NCI-H748 (cell line): ENCODE measurements around the gene RBBP8NL.

Source experiments
- DNase-seq: peaks from one replicate; lab custom pipeline; 2025; ENCODE audit not compliant: unreplicated experiment; lab: John Stamatoyannopoulos, UW

The RBBP8NL gene

DNA sequence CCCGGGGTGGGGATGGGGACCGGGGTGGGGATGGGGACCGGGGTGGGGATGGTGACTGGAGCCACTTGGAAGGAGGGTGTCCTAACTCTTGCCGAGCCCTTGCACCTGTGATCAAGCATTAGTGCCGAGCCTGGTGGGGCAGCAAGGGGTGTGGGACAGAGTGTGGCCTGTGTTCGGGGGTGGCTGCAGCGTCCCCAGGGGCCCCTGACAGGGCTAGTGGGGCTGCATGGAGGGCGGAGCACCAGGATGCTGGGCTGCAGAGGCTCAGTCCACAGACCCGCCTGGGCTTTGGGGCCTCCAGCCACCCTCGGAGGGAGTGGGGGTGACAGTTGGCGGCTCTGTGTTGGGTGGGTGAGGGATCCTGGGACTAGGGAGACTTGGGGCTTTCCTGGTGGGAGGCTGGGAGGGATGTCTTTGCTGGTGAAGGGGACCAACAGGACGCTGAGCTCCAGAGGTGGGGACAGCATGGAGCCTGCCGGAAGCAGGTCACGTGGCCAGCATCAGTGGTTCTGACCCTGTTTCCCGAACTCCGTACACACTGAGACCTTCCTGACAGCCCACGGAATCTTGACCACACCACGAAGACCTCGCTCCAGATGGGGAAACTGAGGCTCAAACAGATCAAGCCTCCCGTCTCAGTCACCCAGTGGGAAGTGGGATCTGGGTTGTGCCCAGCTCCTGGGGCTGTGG is 4.6 kb downstream of the RBBP8NL start:
- DNase-seq, result no peak

DNA sequence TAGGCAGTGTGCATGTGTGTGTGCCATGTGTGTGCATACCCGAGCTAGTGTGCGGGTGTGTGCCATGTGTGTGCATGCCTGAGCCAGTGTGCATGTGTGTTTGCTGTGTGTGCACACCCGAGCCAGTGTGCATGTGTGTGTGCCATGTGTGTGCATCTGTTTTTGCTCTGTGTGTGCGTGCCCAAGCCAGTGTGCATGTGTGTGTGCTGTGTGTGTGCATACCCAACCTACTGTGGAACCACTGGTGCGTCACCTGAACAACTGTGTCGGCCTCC is 5.7 kb downstream of the RBBP8NL start:
- no peak for DNase-seq

DNA sequence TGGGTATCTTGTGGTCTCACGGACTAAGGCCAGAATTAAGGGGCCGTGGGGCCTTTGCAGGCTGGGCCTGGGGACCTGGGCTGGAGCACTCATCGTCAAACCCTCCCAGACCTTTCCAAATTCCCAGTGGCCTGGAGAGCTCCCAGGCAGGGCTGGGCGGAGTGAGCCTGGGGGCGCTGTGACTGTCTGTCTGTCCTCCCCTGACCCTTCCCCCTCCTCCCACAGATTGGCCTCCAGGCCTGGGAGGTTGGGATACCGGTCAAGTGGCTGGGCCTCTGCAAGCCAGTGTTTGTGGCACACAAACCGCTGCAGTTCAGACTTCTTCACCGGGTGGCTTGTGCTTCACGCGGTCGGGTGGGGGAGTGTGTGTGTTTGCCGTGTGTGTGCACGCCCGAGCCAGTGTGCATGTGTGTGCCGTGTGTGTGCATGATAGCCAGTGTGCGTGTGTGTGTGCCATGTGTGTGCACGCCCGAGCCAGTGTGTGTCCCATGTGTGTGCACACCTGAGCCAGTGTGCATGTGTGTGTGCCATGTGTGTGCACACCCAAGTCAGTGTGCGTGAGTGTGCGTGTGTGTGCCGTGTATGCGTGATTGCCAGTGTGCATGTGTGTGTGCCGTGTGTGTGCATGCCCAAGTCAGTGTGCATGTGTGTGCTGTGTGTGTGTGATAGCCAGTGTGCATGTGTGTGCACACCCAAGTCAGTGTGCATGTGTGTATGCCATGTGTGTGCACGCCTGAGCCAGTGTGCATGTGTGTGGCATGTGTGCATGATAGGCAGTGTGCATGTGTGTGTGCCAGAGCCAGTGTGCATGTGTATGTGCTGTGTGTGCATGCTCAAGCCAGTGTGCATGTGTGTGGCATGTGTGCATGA is 6.3 kb downstream of the RBBP8NL start:
- no peak for DNase-seq

DNA sequence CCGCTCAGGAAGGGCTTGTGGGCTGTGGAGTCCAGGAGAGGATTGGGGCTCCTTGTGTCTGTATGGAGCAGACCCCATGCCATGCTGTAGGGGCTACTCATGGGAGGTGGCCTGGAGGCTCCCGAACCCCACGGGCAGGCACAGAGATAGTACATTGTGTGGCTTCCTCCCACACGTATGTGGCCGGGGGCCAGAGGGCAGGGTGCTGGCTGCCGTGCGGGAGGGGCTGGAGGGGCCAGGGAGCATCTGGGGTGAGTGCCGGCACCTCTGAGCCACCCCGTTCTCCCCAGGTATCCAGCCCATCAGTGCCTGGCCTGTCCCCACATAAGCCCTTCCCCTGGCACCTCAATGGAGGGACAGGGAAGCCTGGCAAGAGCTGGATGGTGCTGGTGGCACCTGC is 7.6 kb downstream of the RBBP8NL start:
- DNase-seq, result no peak

DNA sequence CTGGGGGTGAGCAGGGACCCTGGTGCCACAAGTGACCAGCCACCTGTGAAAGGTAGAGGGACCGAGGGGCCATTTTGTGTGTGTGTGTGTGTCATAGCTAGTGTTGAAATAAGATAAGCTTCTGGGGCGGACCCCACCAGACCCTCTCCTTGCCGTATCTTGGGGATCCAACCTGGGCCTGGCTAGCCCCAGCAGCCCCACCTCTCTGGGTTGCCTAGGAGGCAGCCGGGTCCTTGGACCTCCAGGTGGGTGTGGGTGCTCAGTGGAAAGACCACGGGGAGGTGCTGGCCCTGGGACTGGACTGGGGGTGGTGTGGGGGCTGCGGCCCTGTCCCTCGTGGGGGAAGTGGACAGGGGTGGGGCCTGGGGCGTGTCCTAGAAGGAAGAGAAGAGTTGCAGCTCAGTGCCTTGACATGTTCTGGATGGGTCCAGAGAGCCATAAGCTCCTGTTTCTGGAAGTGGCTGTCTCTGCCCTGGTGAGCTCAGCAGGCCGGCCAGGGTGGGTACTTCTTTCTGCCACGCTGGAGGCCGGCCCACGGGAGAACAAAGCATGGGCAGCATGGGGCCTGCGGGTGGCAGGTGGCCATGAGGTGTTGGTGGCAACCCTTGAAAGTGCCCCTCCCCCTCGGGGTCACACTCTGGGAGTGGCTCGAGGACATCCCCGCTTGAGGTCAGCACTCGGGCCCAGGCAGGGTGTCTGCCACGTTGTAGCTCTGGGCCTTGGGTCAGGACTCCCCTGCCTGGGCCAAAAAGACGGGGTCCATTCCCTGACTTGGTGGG is 8.4 kb downstream of the RBBP8NL start:
- no peak for DNase-seq

DNA sequence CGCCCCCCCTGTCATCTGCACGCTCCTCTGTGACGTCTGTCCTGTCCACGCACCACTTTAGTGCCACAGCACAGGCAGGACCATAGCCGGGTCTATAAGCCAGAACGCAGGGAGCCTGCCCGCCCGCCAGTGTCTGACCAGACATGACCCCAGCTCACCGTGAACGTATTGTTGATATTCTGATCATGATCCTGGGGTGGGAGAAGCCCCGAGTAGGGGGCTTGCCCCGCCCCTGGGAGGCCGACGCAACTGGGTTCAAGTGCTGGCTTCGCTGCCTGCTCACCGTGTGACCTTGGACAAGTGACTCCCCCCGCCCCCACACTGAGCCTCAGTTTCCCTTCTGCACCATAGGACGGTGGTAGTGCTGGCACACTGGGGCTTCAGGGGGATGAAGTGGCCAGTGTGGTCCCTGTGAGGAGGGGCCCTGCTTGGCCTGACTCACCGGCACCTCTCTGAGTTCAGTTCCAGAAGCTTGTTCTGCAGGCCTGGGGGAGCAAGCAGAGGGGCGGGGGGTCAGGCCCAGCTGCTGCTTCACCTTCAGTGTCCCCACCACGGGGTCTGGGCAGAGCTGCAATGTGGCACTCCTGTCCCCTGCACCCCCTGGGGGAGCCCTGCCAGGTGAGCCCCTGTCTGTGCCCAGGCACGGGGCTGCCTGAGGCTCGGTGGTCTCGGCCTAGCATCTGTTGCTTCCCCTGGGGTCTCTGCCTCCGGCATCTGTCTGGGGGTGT is 9.2 kb downstream of the RBBP8NL start:
- no peak for DNase-seq

DNA sequence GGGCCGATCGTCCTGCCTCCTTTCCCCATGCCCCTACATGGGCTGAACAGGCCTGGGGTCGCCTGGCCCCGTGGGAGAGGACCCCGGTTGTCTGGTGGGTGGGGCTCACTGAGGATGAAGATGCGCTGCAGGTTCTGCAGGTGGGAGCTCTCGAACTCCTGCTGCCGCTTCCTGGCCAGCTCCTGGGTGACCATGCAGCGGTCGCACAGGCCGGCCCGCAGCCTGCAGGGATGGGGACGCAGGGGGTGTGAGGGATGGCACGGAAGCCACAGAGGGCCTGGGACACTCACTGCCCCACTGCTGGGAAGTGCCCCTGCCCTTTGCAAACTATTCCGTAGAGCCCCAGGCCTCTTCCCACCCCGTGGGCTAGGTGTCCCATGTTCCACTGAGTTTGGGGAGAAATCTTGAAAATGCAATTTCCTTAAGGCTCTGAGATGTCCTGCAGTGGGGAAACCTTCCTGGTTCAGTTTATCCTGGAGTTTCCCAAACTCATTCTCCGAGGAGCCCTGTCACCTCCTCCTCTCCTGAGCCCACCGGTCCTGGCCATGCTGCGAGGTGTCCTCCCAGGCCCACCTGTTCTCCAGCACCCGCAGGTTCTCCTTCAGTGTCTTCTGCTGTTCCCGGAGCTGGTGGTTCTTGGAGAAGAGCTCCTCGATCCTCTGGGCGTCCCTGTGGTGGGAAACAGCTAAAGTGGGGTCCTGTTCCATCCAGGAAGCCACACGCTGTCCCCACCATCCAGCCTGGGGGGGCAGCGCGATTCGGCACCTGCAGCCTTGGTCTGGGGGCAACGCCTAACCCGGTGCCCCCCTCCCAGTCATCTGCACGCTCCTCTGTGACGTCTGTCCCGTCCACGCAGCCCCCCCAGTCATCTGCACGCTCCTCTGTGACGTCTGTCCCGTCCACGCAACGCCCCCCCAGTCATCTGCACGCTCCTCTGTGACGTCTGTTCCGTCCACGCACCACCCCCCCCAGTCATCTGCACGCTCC is 10.4 kb downstream of the RBBP8NL start:
- DNase-seq, result no peak

DNA sequence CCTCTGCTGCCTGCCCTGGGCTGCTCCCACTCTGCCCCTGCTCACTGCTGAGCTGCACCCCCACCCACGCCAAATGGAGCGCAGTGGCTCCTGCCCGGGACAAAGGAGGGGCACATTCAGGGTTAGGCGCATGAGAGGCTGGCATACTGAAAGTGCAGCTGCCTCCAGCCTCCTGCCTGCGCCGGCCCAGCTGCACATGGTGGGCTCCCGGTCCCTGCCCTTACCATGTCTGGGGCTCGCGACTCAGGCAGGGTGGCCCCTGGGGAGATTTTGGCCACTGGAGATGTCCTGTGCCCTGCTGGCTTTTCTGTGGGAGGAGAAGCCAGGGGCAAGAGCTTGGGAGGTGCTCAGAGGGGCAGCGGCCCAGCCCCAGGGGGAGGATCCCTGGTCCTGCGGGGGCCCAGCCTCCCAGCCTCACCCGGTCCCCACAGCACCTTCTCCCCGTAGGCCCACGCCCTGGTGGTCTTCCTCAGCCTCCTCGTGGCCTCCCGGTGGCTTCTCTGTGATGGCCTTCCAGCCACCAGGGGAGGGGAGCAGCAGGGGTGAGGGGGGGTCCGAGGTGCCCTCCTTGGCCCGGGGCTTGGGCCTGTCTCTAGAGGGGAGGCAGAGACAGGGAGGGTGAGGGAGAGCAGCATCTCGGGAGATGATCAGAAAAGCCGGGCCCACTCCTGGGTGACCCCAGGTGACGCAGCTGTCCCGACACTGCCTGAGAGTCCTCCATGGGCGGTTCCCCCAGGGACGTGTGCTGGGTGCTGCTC is 11.8 kb downstream of the RBBP8NL start:
- DNase-seq, result no peak

DNA sequence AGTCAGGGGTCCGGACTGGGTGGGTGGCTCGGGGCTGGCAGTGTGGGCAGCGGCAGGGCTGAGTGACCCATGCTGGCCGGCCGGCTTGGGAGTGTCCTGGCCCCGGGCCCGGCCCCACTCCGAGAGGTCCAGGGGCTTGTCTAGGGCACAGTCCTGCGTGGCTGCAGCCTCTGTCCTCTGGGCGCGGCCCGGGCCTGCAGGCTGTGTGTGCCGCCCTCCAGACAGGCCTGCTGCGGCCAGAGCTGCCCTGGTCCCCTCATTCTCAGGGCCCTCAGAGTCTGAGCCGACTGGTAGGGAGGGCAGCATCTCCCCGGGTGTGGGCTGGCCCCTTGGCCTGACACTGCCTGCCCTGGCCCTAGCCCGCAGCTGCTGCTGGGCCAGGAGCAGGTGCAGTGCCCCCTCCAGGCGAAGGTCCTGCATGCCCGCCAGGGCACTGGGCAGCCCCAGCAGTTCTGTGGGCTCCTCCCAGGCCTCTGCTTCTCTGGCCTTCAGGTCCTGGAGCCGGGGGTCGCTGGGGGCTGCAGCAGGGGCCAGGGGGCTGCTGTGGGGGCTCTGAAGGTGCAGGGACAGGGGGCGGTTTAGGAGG is 13.3 kb downstream of the RBBP8NL start:
- no peak for DNase-seq

DNA sequence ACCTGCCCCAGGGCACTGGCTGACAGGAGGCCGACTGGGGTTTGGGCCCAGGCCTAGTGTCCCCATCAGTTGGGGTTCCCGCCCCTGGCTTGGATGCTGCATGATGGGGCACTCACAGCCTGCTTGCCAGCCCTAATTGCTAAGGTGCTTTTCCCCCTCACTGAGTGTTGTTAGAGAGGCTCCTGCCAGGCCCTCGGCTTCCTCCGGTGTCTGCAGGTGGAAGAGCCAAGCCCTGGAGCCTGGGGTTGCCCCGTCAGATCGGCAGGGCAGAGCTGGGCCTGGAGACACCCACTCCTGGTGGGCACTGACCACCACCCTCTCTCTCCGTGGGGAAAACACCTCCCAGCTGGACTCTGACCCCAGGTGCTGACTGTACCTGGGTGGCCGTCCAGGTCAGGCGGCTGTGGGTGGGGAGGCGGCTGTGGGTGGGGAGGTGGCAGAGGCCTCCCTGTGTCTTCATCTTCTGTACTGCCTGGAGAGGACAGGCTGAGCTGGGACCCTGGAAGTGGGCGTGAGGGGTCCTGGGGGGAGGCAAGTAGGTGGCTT is 14.2 kb downstream of the RBBP8NL start:
- no peak for DNase-seq

DNA sequence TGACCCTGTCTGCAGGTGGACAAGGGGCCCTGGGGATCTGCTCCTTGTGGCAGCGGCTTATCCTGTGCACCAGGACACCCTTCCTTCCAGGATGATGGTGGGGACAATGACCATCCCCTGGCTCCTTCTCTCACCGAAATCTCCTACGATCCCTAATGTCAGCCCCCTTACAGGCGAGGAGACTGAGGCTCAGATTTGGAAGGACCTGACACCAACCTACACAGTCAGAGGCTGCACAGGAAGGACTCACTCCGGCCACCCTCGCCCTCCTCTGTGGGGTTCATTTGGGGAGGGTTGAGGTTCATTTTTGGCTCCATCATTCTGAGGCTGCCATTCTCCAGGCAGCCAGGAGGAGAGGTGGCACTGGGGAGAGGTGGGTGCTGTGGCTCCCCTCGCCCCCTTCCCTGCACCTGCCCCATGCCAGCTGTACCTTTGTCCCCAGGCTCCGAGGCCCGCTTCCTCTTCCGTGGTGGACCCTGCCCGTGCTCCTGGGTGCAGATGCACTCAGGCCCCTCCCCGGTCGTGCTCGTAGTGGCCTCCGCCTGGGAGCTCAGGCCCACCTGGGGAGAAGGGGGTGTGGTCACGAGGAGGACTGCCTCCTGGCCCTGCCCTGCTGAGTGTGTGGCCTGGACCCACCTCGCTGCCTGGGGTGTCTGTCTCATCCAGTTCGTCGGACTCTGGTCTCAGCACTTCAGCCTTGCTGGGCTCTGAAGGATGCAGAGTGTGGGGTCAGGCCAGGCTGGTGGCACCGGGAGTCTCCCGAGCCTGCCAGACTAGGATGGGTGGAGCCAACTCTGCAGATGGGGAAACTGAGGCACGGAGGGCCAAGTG is 14.9 kb downstream of the RBBP8NL start:
- DNase-seq, result no peak

DNA sequence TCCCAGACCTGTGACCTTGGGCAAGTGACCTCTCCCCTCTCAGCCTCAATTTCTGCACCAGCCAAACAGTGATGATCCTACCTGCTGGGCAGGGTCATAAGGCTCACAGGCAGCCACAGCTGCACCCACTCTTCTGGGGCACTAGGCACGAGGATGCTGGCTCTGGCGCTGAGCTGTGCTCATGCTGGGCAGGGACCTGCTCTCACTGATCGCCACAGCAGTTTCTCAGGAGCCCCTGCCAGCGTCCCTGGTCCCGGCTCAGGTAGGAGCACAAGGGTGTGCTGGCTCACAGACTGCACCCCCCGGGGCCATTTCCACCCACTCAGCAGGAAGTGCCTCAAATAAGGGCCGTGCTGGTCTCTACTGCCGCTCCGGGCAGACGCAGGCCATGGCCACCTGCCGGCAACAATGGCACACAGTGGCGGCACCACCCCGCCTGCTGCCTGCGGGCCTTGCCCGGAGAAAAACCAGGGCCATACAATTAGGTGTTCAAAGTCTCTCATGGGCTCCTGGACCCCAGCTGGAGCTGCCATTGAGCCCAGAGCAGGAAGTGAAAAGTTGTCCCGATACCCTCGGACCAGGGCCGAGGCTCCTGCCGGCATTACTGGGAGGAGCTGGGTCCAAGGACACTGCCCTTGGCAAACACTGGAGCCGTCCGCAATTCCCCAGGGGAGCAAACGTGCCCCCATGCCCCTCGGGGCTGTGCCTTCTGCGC is 15.7 kb downstream of the RBBP8NL start:
- no peak for DNase-seq

DNA sequence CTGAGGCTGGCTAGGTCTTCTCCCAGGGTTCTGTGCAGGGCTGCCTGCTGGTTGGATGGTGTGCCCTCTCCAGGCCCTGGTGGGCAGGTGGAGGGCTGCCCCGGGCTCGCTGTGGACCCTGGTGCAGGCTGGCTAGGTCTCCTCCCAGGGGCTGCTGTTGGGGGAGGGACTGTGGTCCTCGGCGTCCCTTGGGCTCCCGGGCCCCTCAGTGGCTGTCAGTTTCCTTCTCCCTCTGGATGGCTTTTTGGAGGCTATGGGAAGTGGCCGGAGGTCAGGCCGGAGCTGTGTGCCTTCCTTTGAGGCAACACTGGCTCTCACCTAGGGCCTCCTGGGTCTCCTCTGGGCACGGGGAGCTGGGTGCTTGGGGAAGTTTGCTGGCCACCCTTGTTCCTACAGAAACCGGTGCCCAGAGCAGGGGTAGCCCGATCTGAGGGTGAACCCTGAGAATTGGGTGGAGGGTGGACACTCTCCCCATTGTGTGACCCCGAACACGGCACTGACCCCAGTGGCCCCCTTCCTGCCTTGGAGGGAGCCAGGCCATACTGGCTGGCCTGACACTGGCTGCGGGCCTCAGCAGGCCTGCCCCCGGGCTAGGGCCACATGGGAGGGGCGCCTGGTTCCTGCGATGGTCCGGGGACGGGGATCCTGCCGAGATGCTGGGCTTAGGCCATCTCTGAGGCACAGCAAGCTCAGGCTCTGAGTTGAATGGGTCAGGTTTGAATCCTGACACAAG is 16.4 kb downstream of the RBBP8NL start:
- no peak for DNase-seq

DNA sequence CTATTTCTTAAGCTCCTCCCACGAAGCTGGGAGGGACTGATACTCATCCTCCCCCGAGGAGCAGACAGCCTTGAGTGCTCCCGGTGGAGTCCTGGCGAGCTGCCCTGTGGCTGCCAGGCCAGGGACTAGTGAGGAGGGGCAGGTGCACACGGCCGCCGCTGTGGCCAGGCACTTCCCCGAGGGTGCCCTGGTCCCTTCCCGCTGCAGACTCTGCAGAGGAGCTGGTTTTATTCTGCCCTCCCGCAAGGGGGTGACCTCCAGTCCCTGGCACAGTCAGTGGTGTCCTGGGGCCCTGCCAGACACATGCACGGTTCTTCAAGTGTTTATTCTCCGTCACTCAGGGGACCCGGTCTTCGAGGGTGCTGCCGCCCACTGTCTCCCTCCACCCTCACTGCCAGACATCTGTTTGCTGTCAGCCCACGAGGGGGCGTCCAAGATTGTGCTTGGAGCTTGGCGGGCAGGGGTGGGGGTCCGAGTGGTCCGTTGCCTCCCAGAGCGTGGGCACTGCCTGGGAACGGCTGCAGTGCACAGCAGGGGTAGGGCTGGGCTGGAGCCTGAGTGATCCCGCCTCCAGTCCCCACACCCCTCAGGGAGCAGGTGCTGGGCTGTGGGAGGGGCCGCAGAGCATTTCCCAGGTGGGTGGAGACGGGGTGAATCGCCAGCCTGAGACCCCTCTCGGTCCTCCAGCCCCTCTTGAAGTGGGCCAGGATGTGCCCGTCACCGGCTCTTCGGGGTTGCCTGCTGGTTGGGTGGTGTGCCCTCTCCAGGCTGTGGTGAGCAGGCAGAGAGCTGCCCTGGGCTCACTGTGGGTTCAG is 17.2 kb downstream of the RBBP8NL start:
- DNase-seq, result peak; percentile 73

DNA sequence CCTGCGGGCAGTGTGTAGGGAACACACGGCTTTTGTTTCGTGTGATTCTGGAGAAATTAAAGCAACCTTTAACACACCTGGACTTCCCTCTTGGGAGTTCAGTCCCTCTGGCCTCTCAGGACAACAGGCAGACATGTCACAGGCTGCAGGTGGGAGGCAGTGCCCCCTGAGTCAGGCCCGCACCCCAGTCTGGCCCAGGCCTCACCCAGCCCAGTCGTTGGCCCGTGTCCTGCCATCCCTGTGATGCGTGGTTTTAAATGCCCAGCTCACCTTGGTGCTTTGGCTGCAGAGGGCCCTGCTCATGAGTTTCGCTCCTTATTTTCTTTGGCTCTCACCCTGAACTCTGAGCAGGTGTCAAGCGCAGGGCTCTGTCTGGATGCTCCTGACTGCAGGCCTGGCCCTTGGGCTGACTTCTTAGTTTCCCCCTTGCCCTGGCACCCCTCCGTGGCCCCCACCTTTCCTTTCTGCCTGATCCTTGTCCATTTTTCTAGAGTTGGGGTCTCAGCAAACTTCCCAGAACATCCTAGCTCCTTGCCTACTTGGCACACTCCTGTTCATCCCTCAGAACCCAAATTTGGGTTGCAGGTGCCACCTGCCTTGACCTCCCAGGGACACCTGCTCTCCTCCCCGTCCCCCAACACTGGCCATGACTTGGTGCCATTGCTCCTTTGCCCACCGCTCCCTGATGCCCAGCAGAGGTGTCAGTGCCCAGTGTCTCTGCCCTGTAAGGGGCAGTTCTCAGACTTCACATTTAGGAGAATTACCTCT is 18.1 kb downstream of the RBBP8NL start:
- no peak for DNase-seq
